GM18499 (cell line): ENCODE results near the gene ITLN2.
"Not testable (repeated sequence)": the region's sequence is repeated elsewhere in the genome, so short reads cannot be mapped to it uniquely, and the experiment has no call there.

ENCODE experiments used
- ATAC-seq: cut with Tn5 transposase; IDR thresholded peaks from one replicate; pipeline ENCODE4 v1.9.1; 2021; ENCODE audit warnings: moderate number of reproducible peaks; ENCODE audit not compliant: insufficient read depth, unreplicated experiment

The ITLN2 gene

GRCh38 chr1:160954158-160955104 lies at the start of gene ITLN2:
ITLN2 (minus strand) TSS chr1:160954809; CDS start chr1:160954741, 68 bp downstream.
- ATAC-seq = no peak

GRCh38 chr1:161001525-161001924 lies 46.9 kb upstream of the ITLN2 start:
- ATAC-seq = no peak

GRCh38 chr1:161000736-161001480 lies 46.3 kb upstream of the ITLN2 start:
- no peak for ATAC-seq

GRCh38 chr1:160999376-160999775 lies 44.8 kb upstream of the ITLN2 start:
- no peak for ATAC-seq

GRCh38 chr1:160997323-160998038 lies 42.9 kb upstream of the ITLN2 start:
- no peak for ATAC-seq

GRCh38 chr1:160996178-160996577 lies 41.6 kb upstream of the ITLN2 start:
- ATAC-seq = no peak

- no peak for ATAC-seq
Observed at GRCh38 chr1:160993544-160994193, 39.1 kb upstream of the ITLN2 start.

- not testable (repeated sequence) for ATAC-seq
Observed at GRCh38 chr1:160992036-160992435, 37.4 kb upstream of the ITLN2 start.

GRCh38 chr1:160987359-160988050 lies 32.9 kb upstream of the ITLN2 start:
- ATAC-seq = no peak

GRCh38 chr1:160985723-160986122 lies 31.1 kb upstream of the ITLN2 start:
- no peak for ATAC-seq

- no peak for ATAC-seq
Observed at GRCh38 chr1:160981584-160982411, 27.2 kb upstream of the ITLN2 start.

GRCh38 chr1:160979286-160979685 lies 24.7 kb upstream of the ITLN2 start:
- no peak for ATAC-seq

GRCh38 chr1:160978510-160978927 lies 23.9 kb upstream of the ITLN2 start:
- no peak for ATAC-seq

GRCh38 chr1:160975026-160975425 lies 20.4 kb upstream of the ITLN2 start:
- ATAC-seq = no peak

- no peak for ATAC-seq
Observed at GRCh38 chr1:160973491-160973890, 18.9 kb upstream of the ITLN2 start.

GRCh38 chr1:160972939-160973338 lies 18.3 kb upstream of the ITLN2 start:
- no peak for ATAC-seq

- ATAC-seq = no peak
Observed at GRCh38 chr1:160971618-160972056, 17.0 kb upstream of the ITLN2 start.

- no peak for ATAC-seq
Observed at GRCh38 chr1:160963521-160963920, 8.9 kb upstream of the ITLN2 start.

- no peak for ATAC-seq
Observed at GRCh38 chr1:160961419-160961818, 6.8 kb upstream of the ITLN2 start.
